Activated CD8-positive, alpha-beta T cell treated with anti-CD3 and anti-CD28 coated beads, Interleukin-2, amount 10 ng/mL, durations not matched to agents 7 days and 5 days (primary cell): ENCODE measurements around the gene NKX2-4. TPM values are rescaled to one million over a fixed set of nuclear protein-coding genes. Genes with fewer than 3 reads are reported as not detected.
"Not testable (repeated sequence)": the region's sequence is repeated elsewhere in the genome, so short reads cannot be mapped to it uniquely, and the experiment has no call there.

Source experiments
- ATAC-seq: fragments of 150-1000 bp; cut with Tn5 transposase; one replicate; pipeline ENCODE4 v1.10.0; 2021; ENCODE audit warnings: moderate library complexity
- CTCF ChIA-PET: fragments of 350-600 bp; sonication (Branson Sonifier 250); formaldehyde crosslinking; loops from one replicate; lab custom pipeline; 2021; ENCODE audit warnings: antibody characterized with exemption; lab: Charles Lee
- POLR2A ChIA-PET: fragments of 350-600 bp; sonication (Branson Sonifier 250); formaldehyde crosslinking; loops from one replicate; lab custom pipeline; 2021; ENCODE audit warnings: antibody characterized with exemption; lab: Charles Lee
- DNase-seq: peaks from one replicate; pipeline ENCODE4 v3.0.0-alpha.2; 2020
- H3K27ac Mint-ChIP-seq: one replicate; pipeline ENCODE4 v1.8.0; 2021; ENCODE audit warnings: mild to moderate bottlenecking, mixed read lengths
- H3K27me3 Mint-ChIP-seq: one replicate; pipeline ENCODE4 v1.8.0; 2021; ENCODE audit warnings: low read depth, mixed read lengths
- H3K36me3 Mint-ChIP-seq: one replicate; pipeline ENCODE4 v1.8.0; 2021; ENCODE audit warnings: low read depth, mixed read lengths
- H3K4me1 Mint-ChIP-seq: one replicate; pipeline ENCODE4 v1.8.0; 2021; ENCODE audit warnings: low read depth, mixed read lengths
- H3K4me3 Mint-ChIP-seq: one replicate; pipeline ENCODE4 v1.8.0; 2021; ENCODE audit warnings: mild to moderate bottlenecking, mixed read lengths
- H3K9me3 Mint-ChIP-seq: one replicate; pipeline ENCODE4 v1.8.0; 2022; ENCODE audit warnings: mixed read lengths; ENCODE audit not compliant: insufficient read depth
- total RNA-seq, 2 experiments: library from RNA; stranded (reverse); gene quantifications; one replicate each; pipeline ENCODE4 v1.2.3, GENCODE V29; 2021

Gene NKX2-4
- total RNA-seq, 2 experiments from 2014 or later: not detected

DNA sequence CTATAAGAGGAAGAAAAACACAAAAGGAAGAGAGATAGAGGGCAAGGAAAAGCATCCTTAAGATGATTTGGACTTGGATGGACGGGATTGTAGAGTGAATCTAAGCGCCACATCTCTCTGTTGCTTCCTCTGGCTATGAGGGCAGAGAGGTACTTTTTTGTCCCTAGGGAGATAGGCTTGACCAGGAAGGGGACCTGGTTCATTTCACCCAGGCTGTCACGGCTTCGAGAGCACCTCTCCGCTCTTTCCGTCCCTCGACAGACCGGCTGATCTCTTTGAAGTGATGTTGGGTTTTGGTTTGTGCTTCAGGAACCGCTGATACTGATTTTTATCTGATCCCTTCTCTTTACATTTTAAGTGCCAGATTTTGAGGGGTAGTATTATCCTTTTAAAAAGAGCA is 19.6 kb downstream of the NKX2-4 start:
- no peak overlapping the region for H3K27ac Mint-ChIP-seq
- POLR2A ChIA-PET: no interaction called here

DNA sequence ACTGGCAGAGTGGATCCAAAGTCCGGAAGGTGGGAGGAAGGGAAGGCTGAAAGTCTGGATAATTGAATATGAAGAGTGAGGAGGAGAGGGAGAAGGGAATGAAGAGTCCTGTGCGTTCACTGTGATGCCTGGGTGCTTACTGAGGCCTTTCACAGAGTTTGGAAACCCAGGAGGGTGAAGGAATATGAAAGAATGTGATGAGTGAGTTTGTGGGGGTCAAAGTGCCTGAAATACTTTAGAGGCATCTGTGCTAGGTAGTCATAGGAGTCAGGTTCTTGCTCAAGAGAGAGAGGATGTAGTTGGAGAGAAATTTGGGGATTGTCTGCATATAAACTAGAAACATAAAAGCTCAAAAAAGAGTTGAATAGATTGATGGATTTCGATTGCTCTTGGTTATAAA is 20.7 kb downstream of the NKX2-4 start:
- no peaks in the 10 kb centered on the region for H3K27me3 Mint-ChIP-seq
- H3K4me1 Mint-ChIP-seq: no peaks in the 10 kb centered on the region
- CTCF ChIA-PET: interaction anchor here (1.3 kb wide), 1 partner anchor 141 kb away, joined by 6 read pairs; no protein-coding TSS in a partner anchor
- H3K36me3 Mint-ChIP-seq: peaks cover 28% of the 10 kb centered on the region
- DNase-seq: no peak
- H3K4me3 Mint-ChIP-seq: no peak overlapping the region
- ATAC-seq: no peak
- H3K27ac Mint-ChIP-seq: peak overlapping the region; percentile 10
- POLR2A ChIA-PET: no interaction called here
- no peaks in the 10 kb centered on the region for H3K9me3 Mint-ChIP-seq

More for the DNA sequence above, 19.6 kb downstream of the NKX2-4 start:
- no peaks in the 10 kb centered on the region for H3K9me3 Mint-ChIP-seq
- no peak for ATAC-seq
- no peaks in the 10 kb centered on the region for H3K27me3 Mint-ChIP-seq
- no peaks in the 10 kb centered on the region for H3K4me1 Mint-ChIP-seq
- H3K4me3 Mint-ChIP-seq: no peak overlapping the region
- peaks cover 29% of the 10 kb centered on the region for H3K36me3 Mint-ChIP-seq
- no peak for DNase-seq
- CTCF ChIA-PET: interaction anchor here (1.3 kb wide), 1 partner anchor 142 kb away, joined by 6 read pairs; no protein-coding TSS in a partner anchor

DNA sequence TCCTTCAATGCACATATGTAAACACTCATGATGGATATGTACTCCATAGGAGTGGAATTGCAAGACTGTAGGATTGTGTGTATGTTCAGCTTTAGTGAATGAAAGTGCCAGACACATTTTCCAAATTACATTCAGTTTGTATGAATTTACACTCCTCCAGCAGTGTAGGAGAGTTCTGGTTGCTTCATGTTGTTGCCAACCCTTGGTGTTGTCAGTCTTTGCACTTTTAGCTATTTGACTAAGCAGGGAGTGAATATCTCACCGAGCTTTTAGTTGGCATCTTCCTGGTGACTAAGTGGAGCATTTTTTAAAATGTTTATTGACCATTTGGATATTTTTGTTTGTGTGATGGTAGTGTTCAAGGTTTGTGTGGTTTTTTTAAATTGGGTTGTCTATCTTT is 23.9 kb downstream of the NKX2-4 start:
- CTCF ChIA-PET: no interaction called here

DNA sequence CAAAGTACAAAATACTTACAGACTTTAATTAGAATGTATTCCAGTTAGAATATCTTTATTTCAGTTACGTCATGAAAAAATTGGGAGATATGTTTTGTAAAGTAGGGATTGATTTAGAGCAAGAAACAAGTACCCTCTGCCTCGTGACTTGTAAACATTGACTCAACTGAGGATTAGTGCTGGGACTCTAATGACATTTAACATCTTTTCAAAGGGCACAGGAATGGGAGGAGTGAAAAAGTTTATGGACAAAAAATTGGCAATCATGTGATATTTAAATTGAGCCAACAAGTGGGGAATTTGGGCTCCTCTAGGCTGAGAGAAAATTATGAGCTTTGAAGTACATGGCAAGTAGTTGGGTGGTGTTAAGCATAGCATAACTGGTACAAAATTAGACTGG is 25.3 kb downstream of the NKX2-4 start:
- CTCF ChIA-PET: no interaction called here
- Mint-ChIP-seq H3K4me1 (no peaks in the 10 kb centered on the region), H3K9me3 (no peaks in the 10 kb centered on the region), H3K4me3 (no peak overlapping the region), H3K36me3 (peaks cover 43% of the 10 kb centered on the region), H3K27ac (no peak overlapping the region), H3K27me3 (no peaks in the 10 kb centered on the region)
- DNase-seq (no peak), ATAC-seq (no peak)
- POLR2A ChIA-PET: no interaction called here

More for the DNA sequence above, 23.9 kb downstream of the NKX2-4 start:
- ATAC-seq (no peak), DNase-seq (no peak)
- Mint-ChIP-seq H3K27me3 (no peaks in the 10 kb centered on the region), H3K9me3 (no peaks in the 10 kb centered on the region), H3K4me3 (no peak overlapping the region), H3K27ac (no peak overlapping the region), H3K36me3 (peaks cover 33% of the 10 kb centered on the region), H3K4me1 (no peaks in the 10 kb centered on the region)
- POLR2A ChIA-PET: no interaction called here

DNA sequence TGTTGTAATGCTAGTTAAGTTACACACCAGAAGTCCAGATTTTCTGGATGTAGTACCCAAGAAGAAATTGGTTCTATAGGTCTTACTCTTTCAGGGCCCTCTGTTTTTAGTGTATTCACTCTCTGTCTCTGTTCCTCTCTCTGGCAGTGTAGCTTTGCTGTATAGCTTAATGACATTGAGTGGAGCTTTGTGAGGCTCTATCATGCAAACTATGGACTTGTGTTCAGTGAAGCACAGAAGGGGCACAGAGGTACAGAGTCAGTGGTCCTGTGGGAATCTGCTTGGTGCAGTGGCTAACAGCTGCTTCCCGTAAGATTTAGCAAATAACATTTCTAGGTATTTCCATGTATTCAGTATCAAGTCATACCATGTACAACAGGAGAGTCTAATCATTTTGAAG is 26.1 kb downstream of the NKX2-4 start:
- DNase-seq (no peak), ATAC-seq (no peak)
- Mint-ChIP-seq H3K36me3 (peaks cover 46% of the 10 kb centered on the region), H3K27ac (no peak overlapping the region), H3K27me3 (no peaks in the 10 kb centered on the region), H3K9me3 (no peaks in the 10 kb centered on the region), H3K4me3 (no peak overlapping the region), H3K4me1 (no peaks in the 10 kb centered on the region)
- ChIA-PET POLR2A (no interaction called here), CTCF (no interaction called here)

GRCh38 chr20:21368791-21369190 is 28.5 kb downstream of the NKX2-4 start:
- Mint-ChIP-seq H3K9me3 (no peaks in the 10 kb centered on the region), H3K36me3 (peaks cover 44% of the 10 kb centered on the region), H3K4me1 (no peaks in the 10 kb centered on the region), H3K4me3 (no peak overlapping the region), H3K27ac (no peak overlapping the region), H3K27me3 (no peaks in the 10 kb centered on the region)
- ATAC-seq (no peak), DNase-seq (no peak)
- ChIA-PET CTCF (interaction anchor here (2.5 kb wide), 1 partner anchor 133 kb away, joined by 9 read pairs; no protein-coding TSS in a partner anchor), POLR2A (no interaction called here)

DNA sequence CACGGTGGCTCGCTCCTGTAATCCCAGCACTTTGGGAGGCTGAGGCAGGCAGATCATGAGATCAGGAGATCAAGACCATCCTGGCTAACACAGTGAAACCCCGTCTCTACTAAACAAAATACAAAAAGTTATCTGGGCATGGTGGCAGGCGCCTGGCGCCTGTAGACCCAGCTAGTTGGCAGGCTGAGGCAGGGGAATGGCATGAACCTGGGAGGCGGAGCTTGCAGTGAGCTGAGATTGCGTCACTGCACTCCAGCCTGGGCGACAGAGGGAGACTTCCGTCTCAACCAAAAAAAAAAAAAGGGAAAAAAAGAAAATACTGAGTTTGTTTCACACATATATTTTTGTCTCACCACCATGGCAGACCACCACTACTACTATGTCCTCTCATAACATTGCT is 31.1 kb downstream of the NKX2-4 start:
- H3K4me3 Mint-ChIP-seq, CTCF ChIA-PET, H3K27me3 Mint-ChIP-seq, ATAC-seq, H3K27ac Mint-ChIP-seq, H3K9me3 Mint-ChIP-seq, H3K4me1 Mint-ChIP-seq, DNase-seq: not testable (repeated sequence)
- peaks cover 53% of the 10 kb centered on the region for H3K36me3 Mint-ChIP-seq
- POLR2A ChIA-PET: interaction anchor here (0.5 kb wide), 1 partner anchor 9 kb away, joined by 3 read pairs; no protein-coding TSS in a partner anchor

GRCh38 chr20:21365771-21366170 is 31.6 kb downstream of the NKX2-4 start:
- no peak overlapping the region for H3K4me3 Mint-ChIP-seq
- CTCF ChIA-PET: interaction anchor here (1.5 kb wide), 1 partner anchor 130 kb away, joined by 7 read pairs; no protein-coding TSS in a partner anchor
- no peaks in the 10 kb centered on the region for H3K27me3 Mint-ChIP-seq
- H3K27ac Mint-ChIP-seq: no peak overlapping the region
- peaks cover 53% of the 10 kb centered on the region for H3K36me3 Mint-ChIP-seq
- H3K4me1 Mint-ChIP-seq: peaks cover 5% of the 10 kb centered on the region
- DNase-seq: no peak
- ATAC-seq: no peak
- H3K9me3 Mint-ChIP-seq: no peaks in the 10 kb centered on the region
- POLR2A ChIA-PET: no interaction called here

GRCh38 chr20:21364413-21364812 is 32.9 kb downstream of the NKX2-4 start:
- DNase-seq: no peak
- Mint-ChIP-seq H3K27ac (no peak overlapping the region), H3K4me3 (no peak overlapping the region), H3K27me3 (no peaks in the 10 kb centered on the region), H3K36me3 (peaks cover 57% of the 10 kb centered on the region), H3K9me3 (no peaks in the 10 kb centered on the region), H3K4me1 (peaks cover 12% of the 10 kb centered on the region)
- ATAC-seq: no peak
- POLR2A ChIA-PET: no interaction called here
- CTCF ChIA-PET: interaction anchor here (1.2 to 1.5 kb wide), 2 partner anchors 129 to 141 kb away, joined by 3 to 7 read pairs; no protein-coding TSS in a partner anchor

DNA sequence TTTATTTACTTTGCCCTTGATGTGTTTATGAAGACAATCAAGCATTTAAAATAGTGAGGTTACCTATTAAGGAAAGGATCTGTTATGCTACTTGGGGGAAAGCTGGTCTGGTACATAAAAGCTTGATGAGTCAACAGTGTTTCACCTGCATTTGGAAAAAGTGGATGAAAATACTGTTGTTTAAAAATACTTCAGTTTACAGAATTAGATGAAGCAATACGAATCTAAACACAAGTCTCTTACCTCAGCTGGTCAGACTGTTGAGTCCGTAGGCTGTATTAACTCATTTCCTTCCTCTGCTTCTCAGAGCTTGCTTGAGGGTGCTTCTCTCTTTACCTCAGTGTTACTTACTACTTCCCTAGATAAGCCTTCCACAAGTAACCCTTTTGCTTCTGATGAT is 36.1 kb downstream of the NKX2-4 start:
- ChIA-PET POLR2A (no interaction called here), CTCF (interaction anchor here (0.6 kb wide), 1 partner anchor 125 kb away, joined by 3 read pairs; no protein-coding TSS in a partner anchor)
- DNase-seq (no peak), ATAC-seq (no peak)
- Mint-ChIP-seq H3K27ac (no peak overlapping the region), H3K27me3 (no peaks in the 10 kb centered on the region), H3K4me3 (no peak overlapping the region), H3K9me3 (no peaks in the 10 kb centered on the region), H3K36me3 (peaks cover 51% of the 10 kb centered on the region), H3K4me1 (peaks cover 12% of the 10 kb centered on the region)

GRCh38 chr20:21360705-21361104 is 36.6 kb downstream of the NKX2-4 start:
- POLR2A ChIA-PET: no interaction called here

DNA sequence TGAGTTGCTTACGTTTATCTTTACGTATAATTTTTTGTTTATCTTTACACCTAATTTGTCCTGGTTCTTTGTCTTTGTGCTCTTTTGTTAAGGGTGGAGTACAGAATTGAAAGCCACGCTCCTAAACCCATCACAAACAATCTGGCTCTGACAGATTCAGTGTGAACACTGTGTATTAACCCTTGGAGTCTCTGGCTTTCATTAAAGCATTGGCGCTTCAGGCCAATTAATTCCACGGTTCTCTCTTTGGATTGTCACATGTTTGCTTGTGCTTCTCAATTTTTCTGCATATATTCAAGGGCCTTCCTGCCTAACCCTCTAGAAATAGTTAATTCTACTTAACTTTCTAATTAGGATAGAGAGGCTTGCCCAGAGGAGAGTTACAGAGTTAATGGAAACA is 38.6 kb downstream of the NKX2-4 start:
- no peak overlapping the region for H3K27ac Mint-ChIP-seq
- H3K4me1 Mint-ChIP-seq: peaks cover 12% of the 10 kb centered on the region

More at GRCh38 chr20:21360705-21361104, 36.6 kb downstream of the NKX2-4 start:
- peaks cover 51% of the 10 kb centered on the region for H3K36me3 Mint-ChIP-seq
- ATAC-seq (no peak), DNase-seq (no peak)
- CTCF ChIA-PET: interaction anchor here (0.6 kb wide), 1 partner anchor 125 kb away, joined by 3 read pairs; no protein-coding TSS in a partner anchor
- H3K27ac Mint-ChIP-seq: no peak overlapping the region
- H3K9me3 Mint-ChIP-seq: no peaks in the 10 kb centered on the region
- H3K4me3 Mint-ChIP-seq: no peak overlapping the region
- H3K4me1 Mint-ChIP-seq: peaks cover 12% of the 10 kb centered on the region
- H3K27me3 Mint-ChIP-seq: no peaks in the 10 kb centered on the region

More for the DNA sequence above, 38.6 kb downstream of the NKX2-4 start:
- Mint-ChIP-seq H3K36me3 (peaks cover 45% of the 10 kb centered on the region), H3K27me3 (no peaks in the 10 kb centered on the region), H3K4me3 (no peak overlapping the region), H3K9me3 (no peaks in the 10 kb centered on the region)
- CTCF ChIA-PET: no interaction called here
- ATAC-seq (no peak), DNase-seq (no peak)
- POLR2A ChIA-PET: no interaction called here
